ENCODE results near the gene TMEM131.

DNA sequence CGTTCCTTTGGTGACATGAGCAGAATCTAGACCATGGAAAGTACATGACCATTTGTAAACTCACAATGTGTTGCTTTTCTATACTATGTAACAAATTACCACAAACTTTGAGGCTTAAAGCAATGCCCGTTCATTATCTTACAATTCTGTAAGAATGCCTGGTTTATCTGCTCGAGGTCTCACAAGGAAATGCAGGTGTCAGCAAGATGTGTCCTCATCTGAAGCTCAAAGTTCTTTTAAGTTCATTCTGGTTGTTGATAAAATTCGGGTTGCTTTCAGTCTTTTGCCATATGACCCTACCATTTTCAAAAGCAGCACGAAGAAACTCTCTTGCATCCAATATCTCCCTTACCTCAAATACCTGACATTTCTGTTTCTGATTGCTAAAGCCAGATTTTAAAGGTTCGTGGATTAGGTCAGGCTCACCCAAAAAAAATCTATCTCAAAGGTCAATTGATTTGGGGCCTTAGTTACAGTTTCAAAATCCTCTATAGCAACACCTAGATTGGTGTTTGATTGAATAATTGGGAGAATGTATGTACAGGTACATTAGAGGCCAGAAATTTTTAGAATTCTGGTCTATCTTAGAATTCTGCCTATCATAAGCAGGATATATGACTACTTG is 125.9 kb downstream of the TMEM131 start:
- TF ChIP-seq POLR2A (IDR thresholded peaks at IDR 0.05) (no peak), POLR2AphosphoS5 (IDR thresholded peaks at IDR 0.05; ENCODE audit: insufficient read depth in 1 of 2, low read depth in 1 of 2) (no peak)
- TF ChIP-seq, protein P1, sequence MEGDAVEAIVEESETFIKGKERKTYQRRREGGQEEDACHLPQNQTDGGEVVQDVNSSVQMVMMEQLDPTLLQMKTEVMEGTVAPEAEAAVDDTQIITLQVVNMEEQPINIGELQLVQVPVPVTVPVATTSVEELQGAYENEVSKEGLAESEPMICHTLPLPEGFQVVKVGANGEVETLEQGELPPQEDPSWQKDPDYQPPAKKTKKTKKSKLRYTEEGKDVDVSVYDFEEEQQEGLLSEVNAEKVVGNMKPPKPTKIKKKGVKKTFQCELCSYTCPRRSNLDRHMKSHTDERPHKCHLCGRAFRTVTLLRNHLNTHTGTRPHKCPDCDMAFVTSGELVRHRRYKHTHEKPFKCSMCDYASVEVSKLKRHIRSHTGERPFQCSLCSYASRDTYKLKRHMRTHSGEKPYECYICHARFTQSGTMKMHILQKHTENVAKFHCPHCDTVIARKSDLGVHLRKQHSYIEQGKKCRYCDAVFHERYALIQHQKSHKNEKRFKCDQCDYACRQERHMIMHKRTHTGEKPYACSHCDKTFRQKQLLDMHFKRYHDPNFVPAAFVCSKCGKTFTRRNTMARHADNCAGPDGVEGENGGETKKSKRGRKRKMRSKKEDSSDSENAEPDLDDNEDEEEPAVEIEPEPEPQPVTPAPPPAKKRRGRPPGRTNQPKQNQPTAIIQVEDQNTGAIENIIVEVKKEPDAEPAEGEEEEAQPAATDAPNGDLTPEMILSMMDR (IDR thresholded peaks at IDR 0.05), result no peak

Measured in vagina (tissue), 2 donors.